ELF-1 (cell line): ENCODE measurements around the gene GIGYF2.

Source experiments
- DNase-seq: peaks from one replicate; pipeline ENCODE4 v3.0.0-alpha.2; 2016; ENCODE audit warnings: low read depth, low spot score

Gene GIGYF2

GRCh38 chr2:232866104-232866503, 169.0 kb downstream of the GIGYF2 start:
- DNase-seq, result no peak

- no peak for DNase-seq
Observed at GRCh38 chr2:232869138-232870017, 172.2 kb downstream of the GIGYF2 start.

DNA sequence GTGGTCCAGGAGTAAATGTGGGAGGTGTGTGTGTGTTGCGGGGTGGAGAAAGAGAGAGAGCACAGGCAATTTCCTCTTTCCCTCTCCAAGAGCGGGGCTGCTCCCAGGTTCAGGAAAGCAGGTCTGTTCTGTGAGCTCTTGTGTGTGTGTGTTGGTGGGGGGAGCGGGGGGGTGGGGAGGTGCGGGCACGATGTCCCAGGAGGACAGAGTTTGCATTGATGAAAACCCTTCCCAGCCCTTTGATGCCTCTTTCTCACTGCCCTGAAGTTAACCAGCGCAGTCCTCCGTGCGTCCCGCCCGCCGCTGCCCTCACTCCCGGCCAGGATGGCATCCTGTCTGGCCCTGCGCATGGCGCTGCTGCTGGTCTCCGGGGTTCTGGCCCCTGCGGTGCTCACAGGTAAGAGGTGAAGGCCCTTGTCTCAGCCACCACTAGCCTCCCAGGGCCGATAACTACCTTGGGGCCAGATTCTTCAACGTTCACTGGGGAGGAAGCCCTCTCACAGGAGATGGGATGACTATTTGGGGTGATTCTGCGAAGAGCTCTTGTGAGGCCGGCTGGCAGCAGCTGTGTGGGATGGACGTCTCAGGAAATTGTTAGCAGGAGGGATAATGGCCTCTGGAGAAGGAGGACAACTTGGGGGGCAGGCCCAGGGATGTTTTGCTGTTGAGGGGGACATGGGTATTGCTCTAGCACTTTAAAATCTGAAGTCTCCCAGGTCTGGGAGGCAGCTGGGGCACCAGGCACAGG, 173.1 kb downstream of the GIGYF2 start, which contains the start of gene SNORC:
TSS of gene SNORC (plus strand) at position 247 of the 748 bp plus-strand sequence. CDS start at position 325, 78 bp downstream.
- DNase-seq, result no peak

DNA sequence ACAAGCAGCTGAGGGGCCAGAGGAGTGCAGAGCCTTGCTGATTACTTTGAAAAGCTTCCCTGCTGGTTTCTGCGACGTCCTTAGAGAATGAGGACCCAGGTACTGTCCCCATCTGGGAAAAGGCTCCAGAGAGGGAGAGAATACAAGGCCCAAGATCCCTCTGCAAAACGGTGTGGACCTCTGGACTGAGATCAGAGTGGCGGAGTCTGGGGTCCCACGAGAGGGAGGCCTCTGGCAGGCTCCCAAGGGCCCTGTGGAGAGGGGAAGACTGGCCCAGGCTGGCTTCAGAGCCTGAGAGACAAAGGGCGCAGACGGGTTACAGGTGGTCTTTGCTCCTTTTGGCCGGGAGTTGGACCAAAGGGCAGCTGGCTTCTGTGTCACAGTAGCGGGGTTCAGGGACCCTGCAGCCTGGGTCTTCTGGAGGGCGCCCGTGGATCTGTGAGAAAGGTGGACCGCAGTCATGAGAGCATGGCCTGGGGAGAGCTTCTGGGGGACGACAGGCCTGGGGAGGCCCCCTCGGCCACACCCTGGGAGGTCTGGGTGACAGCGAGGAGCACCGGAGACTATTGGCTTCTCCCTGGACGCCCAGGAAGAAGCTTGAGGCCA, 173.7 kb downstream of the GIGYF2 start:
- no peak for DNase-seq

DNA sequence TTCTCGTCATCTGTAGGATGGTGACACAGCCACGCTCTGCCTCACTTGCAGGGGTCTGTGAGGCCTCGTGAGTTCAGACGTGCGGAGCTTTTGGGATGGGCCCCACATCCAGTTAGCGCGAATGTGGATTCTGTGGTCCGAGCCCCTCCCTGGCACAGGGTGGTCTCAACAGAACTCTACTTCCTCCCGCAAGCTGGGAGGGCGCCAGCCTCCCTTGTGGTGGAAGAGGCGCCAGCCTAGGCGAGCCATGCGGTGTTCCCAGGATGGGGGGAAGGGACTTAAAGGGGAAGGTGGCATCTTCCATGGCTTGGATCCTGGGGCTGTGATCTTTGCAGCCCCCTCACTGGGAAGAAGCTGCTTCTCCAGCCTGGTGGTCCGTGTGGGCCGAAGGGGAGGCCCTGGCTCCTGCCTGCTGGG, 174.3 kb downstream of the GIGYF2 start:
- no peak for DNase-seq

GRCh38 chr2:232871835-232872736, 175.0 kb downstream of the GIGYF2 start:
- no peak for DNase-seq

DNA sequence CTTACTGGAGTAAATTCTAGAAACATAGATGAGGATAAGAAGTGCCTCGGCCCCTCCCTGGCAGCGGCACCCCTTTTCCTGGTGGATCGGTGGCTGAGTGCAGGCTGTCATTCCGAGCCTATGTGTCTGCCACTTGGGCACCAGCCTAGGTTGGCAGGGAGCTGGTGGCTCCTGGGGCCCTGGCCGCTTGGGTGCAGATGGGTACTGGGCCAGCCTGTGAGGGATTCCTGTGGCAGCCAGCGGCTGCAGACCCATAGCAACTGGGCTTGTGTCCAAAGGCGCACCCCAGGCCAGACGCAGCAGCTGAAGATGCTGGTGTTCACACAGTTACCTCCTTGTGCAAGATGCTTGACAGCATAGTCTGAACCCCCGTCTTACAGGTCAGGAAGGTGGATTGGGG, 175.7 kb downstream of the GIGYF2 start:
- DNase-seq, result no peak

DNA sequence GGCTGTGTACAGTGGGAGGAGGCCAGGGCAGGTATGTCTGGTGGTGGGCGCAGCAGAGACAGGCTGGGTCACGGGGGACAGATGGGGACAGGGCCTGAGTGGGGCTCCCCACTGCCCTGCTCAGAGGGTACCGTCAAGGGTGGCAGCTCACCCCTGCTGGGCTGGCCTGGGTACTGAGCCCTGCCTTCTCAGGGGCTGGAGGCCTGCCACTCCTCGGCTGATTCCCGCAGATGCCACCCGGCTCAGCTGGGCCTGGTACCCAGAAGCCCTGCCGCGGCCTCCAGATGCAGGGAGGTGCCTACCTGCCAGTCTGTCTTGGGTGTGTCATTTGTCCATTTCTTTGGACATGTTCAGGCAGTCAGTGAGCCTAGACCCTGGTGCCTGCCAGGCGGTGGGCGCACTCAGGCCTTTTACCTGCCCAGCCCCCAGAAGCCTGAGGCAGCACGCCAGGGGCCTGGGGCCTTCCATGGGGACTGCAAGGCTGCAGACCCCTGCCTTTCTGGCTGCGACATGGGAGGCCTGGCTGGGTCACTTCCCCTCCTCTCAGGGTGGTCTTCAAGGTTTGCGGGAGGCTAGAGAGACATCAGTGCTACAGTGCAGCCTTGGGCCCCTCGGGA, 176.3 kb downstream of the GIGYF2 start:
- no peak for DNase-seq

GRCh38 chr2:232873909-232874641, 176.9 kb downstream of the GIGYF2 start:
- DNase-seq, result no peak

GRCh38 chr2:232874677-232875223, 177.6 kb downstream of the GIGYF2 start:
- DNase-seq, result no peak

DNA sequence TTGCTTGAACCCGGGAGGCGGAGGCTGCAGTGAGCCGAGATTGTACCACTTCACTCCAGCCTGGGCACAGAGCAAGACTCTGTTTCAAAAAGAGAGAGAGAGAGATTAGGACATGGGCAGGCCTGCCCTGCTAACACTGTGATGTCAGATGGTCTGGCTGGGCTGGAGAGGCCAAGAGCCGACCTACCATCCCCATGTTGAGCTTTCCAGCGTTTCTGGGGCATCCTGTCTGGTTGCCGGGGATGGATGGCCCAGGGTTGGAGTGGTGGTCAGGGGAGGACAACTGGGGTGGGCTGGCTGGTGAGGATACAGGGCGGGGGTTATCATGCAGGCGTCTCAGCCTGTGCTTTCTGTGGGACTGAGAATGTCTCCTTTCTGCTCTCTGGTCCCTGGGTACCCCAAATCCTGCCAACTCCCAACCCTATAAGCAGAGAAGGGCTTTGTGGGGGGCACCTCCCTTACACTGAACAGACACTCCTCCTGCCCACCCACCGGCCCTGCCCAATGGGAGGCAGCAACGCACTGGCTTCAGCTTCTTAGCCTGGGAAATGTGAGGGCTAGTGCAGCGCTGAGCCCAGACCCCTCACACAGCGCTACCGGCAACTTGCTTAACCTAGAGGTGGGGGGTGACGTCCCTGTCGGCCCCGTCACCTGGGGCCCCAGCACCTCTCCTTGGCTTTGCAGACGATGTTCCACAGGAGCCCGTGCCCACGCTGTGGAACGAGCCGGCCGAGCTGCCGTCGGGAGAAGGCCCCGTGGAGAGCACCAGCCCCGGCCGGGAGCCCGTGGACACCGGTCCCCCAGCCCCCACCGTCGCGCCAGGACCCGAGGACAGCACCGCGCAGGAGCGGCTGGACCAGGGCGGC, 178.4 kb downstream of the GIGYF2 start:
- DNase-seq, result no peak

GRCh38 chr2:232876161-232876977, 179.2 kb downstream of the GIGYF2 start:
- DNase-seq, result no peak

GRCh38 chr2:232876978-232877441, 179.9 kb downstream of the GIGYF2 start:
- no peak for DNase-seq

- no peak for DNase-seq
Observed at GRCh38 chr2:232877940-232878511, 180.9 kb downstream of the GIGYF2 start.

DNA sequence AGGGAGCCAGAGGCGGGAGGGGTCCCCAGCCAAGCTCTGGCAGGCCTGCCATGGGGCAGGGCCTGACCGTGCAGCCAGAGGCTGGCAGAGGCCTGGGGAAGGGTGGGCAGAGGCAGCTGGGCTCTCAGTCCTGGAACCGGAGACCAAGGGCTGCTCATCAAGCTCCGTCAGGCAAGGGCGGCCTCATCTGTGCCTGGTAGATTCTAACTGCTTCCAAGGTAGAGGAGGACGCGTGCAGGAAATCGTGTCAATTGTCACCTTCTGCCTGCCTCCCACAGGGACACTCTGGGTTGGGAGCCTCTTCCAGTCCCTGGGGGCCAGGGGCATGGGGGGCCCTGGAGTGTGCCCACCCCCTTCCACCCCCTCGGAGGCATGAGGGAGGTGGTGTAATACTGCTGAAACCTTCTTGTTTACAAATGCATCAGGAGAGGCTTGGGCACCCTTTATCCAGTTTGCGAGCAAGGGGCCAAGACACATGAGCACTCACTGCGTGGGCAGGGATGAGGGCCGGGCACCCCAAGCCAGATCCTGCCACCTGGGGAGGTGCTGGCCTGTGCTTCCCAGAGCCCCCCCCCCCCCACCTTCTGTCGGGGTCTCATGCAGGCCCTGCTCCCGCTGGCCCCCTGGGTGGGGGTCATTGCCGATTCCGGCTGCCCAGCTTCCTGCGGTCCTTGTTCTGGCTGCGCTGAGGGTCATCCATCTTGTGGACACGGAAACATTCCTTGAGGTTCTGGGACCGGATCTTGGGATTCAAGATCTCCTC, 181.9 kb downstream of the GIGYF2 start:
- DNase-seq, result no peak

- no peak for DNase-seq
Observed at GRCh38 chr2:232879618-232880494, 182.7 kb downstream of the GIGYF2 start.
